ENCODE results near the gene R3HDM2. TPM values are rescaled to one million over a fixed set of nuclear protein-coding genes. Genes with fewer than 3 reads are reported as not detected.
A peak's percentile ranks its signal among the peaks of the same experiment; 100 is the strongest.

Gene R3HDM2
- total RNA-seq, 6 experiments from 2014 or later = 33.7 to 39.4 (median 37.9) TPM

DNA sequence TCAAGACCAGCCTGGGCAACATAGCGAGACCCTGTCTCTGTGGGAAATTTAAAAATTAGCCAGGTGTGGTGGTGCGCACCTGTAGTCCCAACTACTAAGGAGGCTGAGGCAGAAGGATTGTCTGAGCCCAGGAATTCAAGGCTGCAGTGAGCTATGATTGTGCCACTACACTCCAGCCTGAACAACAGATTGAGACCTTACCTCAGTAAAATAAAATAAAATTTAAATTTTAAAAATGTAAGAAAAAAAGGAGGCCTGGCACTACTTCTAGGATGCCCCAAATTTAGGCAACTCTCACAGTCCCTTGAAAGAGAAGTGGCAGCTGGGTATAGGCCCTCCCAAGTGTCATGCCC lies 23.3 kb upstream of the R3HDM2 start:
- TF ChIP-seq, protein P1, sequence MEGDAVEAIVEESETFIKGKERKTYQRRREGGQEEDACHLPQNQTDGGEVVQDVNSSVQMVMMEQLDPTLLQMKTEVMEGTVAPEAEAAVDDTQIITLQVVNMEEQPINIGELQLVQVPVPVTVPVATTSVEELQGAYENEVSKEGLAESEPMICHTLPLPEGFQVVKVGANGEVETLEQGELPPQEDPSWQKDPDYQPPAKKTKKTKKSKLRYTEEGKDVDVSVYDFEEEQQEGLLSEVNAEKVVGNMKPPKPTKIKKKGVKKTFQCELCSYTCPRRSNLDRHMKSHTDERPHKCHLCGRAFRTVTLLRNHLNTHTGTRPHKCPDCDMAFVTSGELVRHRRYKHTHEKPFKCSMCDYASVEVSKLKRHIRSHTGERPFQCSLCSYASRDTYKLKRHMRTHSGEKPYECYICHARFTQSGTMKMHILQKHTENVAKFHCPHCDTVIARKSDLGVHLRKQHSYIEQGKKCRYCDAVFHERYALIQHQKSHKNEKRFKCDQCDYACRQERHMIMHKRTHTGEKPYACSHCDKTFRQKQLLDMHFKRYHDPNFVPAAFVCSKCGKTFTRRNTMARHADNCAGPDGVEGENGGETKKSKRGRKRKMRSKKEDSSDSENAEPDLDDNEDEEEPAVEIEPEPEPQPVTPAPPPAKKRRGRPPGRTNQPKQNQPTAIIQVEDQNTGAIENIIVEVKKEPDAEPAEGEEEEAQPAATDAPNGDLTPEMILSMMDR (IDR thresholded peaks at IDR 0.05) = no peak
- H3K4me3 Mint-ChIP-seq = no peak overlapping the region
- peaks cover 66% of the 10 kb centered on the region for H3K4me1 Mint-ChIP-seq (ENCODE audit: low read depth)
- H3K36me3 Mint-ChIP-seq (ENCODE audit: low read depth) = no peaks in the 10 kb centered on the region
- DNase-seq = no peak
- H3K27ac Mint-ChIP-seq = peak overlapping the region; percentile 48; the same call in 1 of the 2 replicates
- no peaks in the 10 kb centered on the region for H3K9me3 Mint-ChIP-seq
- peaks cover 3% of the 10 kb centered on the region for H3K27me3 Mint-ChIP-seq (ENCODE audit: insufficient read depth)

DNA sequence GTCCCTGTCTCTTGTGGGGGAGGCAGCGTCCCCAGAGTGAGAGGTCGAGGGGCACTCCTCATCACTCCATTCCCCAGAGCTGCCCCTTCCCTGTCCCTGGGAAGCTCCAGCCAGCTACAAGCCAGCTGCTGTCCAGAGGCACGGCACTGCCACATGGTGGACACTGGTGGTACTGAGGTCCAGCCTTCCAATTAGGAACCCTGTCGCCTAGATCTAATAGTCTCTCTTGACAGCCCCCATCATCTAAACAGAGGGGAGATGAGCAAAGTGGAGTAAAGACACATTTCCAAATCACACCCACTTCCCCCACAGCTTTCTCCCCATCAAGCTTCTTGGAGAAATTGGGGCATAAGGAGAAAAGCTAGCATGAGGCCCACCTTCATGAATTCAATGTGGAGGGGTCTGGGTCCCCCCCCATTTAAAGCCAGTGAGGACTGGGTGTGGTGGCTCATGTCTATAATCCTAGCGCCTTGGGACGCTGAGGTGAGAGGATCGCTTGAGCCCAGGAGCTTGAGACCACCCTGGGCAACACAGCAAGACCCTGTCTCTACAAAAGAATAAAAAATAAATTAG lies 22.2 kb upstream of the R3HDM2 start:
- TF ChIP-seq, protein P1 (IDR thresholded peaks at IDR 0.05) = peak; percentile 94
- no peaks in the 10 kb centered on the region for H3K9me3 Mint-ChIP-seq
- peaks cover 55% of the 10 kb centered on the region for H3K4me1 Mint-ChIP-seq (ENCODE audit: low read depth)
- peak; percentile 67 for DNase-seq
- no peaks in the 10 kb centered on the region for H3K36me3 Mint-ChIP-seq (ENCODE audit: low read depth)
- peak overlapping the region; percentile 96 for H3K27ac Mint-ChIP-seq
- H3K4me3 Mint-ChIP-seq = peak overlapping the region; percentile 71
- H3K27me3 Mint-ChIP-seq (ENCODE audit: insufficient read depth) = no peaks in the 10 kb centered on the region; the same call in none of the 2 replicates

DNA sequence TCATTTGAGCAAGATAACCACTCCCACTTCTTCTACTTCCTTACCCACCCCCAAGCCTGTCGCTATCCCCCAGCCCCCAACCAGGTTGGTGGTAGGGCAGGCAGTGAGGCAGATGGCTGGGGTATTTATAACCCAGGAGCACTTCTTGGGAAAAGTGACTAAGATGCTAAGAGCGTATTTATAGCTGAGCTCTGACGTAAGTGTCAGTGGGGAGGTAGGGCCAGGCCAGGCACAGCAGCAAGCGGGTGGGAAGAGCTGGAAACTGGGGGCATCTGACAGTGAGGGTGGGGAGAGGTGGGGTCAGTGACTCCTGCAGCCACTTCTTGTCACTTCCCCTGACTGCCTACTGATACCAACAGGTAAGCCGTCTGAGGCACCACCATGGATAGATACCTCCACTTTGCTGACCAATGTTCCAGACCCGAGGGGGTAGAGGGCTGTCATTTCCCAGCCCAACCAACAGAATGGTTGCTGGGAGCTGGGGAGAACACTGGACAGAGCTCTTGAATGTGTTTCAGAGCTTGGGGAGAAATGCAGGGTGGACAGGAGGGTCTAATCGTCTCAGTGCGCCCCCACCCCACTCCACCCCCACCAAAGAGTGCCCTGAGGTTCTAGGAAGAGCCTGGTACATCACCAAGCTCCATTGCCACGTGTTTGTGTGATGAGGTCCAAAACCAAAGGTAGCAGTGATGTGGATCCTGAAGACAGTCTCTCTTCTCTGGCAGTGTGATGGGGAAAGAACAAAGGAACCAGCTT lies 21.5 kb upstream of the R3HDM2 start:
- Mint-ChIP-seq H3K4me3 (peak overlapping the region; percentile 71), H3K27me3 (ENCODE audit: insufficient read depth) (no peaks in the 10 kb centered on the region; the same call in none of the 2 replicates), H3K36me3 (ENCODE audit: low read depth) (no peaks in the 10 kb centered on the region), H3K4me1 (ENCODE audit: low read depth) (peaks cover 48% of the 10 kb centered on the region), H3K27ac (peak overlapping the region; percentile 96), H3K9me3 (no peaks in the 10 kb centered on the region)
- TF ChIP-seq, protein P1 (IDR thresholded peaks at IDR 0.05) = no peak
- peak; percentile 84 for DNase-seq

DNA sequence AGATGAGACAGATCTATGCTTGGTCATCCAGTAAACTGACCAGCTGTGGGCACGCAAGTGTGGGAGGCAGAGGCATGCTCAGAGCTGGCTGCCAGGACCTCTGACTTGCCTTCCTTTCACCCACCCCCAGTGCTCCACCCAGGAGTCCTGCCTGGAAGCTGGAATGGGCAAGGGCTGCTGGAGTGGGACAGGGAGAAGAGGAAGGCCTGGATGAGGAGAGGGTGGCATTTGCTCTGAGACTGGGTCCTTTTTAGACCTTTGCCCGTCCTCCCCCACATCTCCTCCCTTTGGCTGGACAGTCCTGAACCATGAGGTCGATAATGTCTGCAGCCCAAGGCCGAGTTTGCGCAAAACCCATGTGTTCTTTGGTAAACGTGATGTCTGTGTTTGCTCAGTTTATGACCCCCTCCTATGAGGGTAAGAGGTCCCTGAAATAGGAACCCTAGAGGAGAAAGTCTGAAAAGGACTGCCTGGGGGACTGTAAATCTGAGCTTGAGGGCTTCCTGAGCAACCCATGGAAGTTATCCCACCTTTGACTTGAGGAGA lies 20.5 kb upstream of the R3HDM2 start:
- H3K9me3 Mint-ChIP-seq = no peaks in the 10 kb centered on the region
- no peak overlapping the region for H3K4me3 Mint-ChIP-seq
- no peaks in the 10 kb centered on the region for H3K36me3 Mint-ChIP-seq (ENCODE audit: low read depth)
- peaks cover 46% of the 10 kb centered on the region for H3K4me1 Mint-ChIP-seq (ENCODE audit: low read depth)
- H3K27me3 Mint-ChIP-seq (ENCODE audit: insufficient read depth) = no peaks in the 10 kb centered on the region; the same call in none of the 2 replicates
- peak overlapping the region; percentile 96; the same call in 1 of the 2 replicates for H3K27ac Mint-ChIP-seq
- DNase-seq = no peak
- TF ChIP-seq, protein P1 (IDR thresholded peaks at IDR 0.05) = no peak

DNA sequence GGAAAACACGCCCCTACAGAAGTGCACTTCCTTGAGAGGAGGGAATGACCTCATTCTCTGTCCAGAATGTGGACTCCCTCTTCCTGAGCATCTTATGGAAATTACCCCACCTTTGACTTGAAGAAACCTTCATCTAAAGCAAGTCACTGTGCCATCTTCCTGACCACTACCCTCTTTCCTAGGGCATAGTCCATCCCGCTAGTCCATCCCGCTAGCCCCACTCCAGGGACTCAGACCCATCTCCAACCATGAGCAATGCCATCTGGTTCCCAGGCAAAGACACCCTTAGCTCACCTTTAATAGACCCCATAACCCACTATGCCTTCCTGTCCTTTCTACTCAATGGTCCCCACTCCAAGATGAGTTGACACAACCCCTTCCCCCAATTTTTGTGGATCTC lies 19.2 kb upstream of the R3HDM2 start:
- TF ChIP-seq, protein P1 (IDR thresholded peaks at IDR 0.05) = no peak
- Mint-ChIP-seq H3K4me1 (ENCODE audit: low read depth) (peaks cover 34% of the 10 kb centered on the region), H3K9me3 (no peaks in the 10 kb centered on the region), H3K27me3 (ENCODE audit: insufficient read depth) (no peaks in the 10 kb centered on the region; the same call in 1 of the 2 replicates), H3K4me3 (no peak overlapping the region), H3K36me3 (ENCODE audit: low read depth) (no peaks in the 10 kb centered on the region), H3K27ac (no peak overlapping the region)
- DNase-seq = no peak
